Right cardiac atrium (tissue), 5 donors: Measurements from ENCODE around the gene RAMP3. TPM values are rescaled to one million over a fixed set of nuclear protein-coding genes. Genes with fewer than 3 reads are reported as not detected.
"Not testable (repeated sequence)": the region's sequence is repeated elsewhere in the genome, so short reads cannot be mapped to it uniquely, and the experiment has no call there.

Source experiments
- ATAC-seq, 2 donors: fragments of 200-7000 bp; cut with Tn5 transposase; one replicate each; pipeline versions ENCODE4 v1.8.0 to v1.9.1; 2020; ENCODE audit warnings: moderate library complexity in 2 of 2, mild to moderate bottlenecking in 1 of 2
- DNase-seq, 3 donors: peaks; one replicate each; pipeline ENCODE4 v3.0.0-alpha.2; 2020
- H3K27ac ChIP-seq: one replicate; pipeline ENCODE4 v1.5.1; 2013; ENCODE audit warnings: mild to moderate bottlenecking, low read length, control low read depth, moderate library complexity
- H3K27me3 ChIP-seq: one replicate; pipeline ENCODE4 v1.6.1; 2013; ENCODE audit not compliant: control insufficient read depth, insufficient read depth
- H3K4me1 ChIP-seq: one replicate; pipeline ENCODE4 v1.6.1; 2013; ENCODE audit warnings: low read length; ENCODE audit not compliant: control insufficient read depth, insufficient read depth
- H3K4me3 ChIP-seq: one replicate; pipeline ENCODE4 v1.5.1; 2013; ENCODE audit warnings: low read length, control low read depth
- H3K9me3 ChIP-seq: one replicate; pipeline ENCODE4 v1.6.1; 2013; ENCODE audit warnings: low read length; ENCODE audit not compliant: control insufficient read depth
- WGBS: extraction: QIAGEN DNeasy Blood & Tissue Kit; methylation state at CpG from one replicate; pipeline ENCODE4 v1.1.7; 2013; 5-methylcytosine and 5-hydroxymethylcytosine counted together
- intact Hi-C, 4 donors: fragments of 100-400 bp; cut with DNase I; formaldehyde crosslinking; loops; one replicate each; pipeline versions ENCODE4 v1.11.0 to v1.14.0; 2022 to 2023
- polyA plus RNA-seq: library from polyadenylated mRNA; stranded (reverse); fragments of 200-250 nt; gene quantifications from one replicate; pipeline ENCODE4 v1.2.3, GENCODE V29; 2013
- total RNA-seq, 4 donors: library from RNA; stranded (reverse); fragmentation: NEBNext Ultra II Directional; extraction: Animal tissue kit (Norgen Biotek cat#: 25700); gene quantifications; one replicate each; pipeline ENCODE4 v1.2.1, GENCODE V29; 2021
- donor health status: healthy with polysubstance abuse.
- donor health status: DM: no; HTN: yes; CAD: no.
- donor health status: DM: no; HTN: no; CAD: no.
- donor health status: DM: no; HTN: yes; CAD: no; lungs with severe emphysema.
- donor health status: DM: yes; HTN: yes; CAD: no.

Gene RAMP3
- total and polyA plus RNA-seq, 5 donors, result 22.2 to 58.4 (median 37.4) TPM

GRCh38 chr7:45156516-45157272 is 897 bp upstream of the RAMP3 start:
- DNase-seq (peak in 1 of 3 donors; percentile 34), ATAC-seq (no peak)
- Histone ChIP-seq H3K9me3 (no peaks in the 10 kb centered on the region), H3K4me1 (no peaks in the 10 kb centered on the region), H3K27ac (no peak overlapping the region), H3K27me3 (no peaks in the 10 kb centered on the region), H3K4me3 (peak overlapping the region; percentile 65)
- intact Hi-C loops, result loop anchor here in 3 of 4 donors (5.0 to 10.0 kb wide), 2 partner anchors 101 to 698 kb away; no protein-coding TSS in a partner anchor
- WGBS, result 85% methylated on average over 8 of the region's 8 CpGs

GRCh38 chr7:45157286-45157652 is 322 bp upstream of the RAMP3 start:
- Histone ChIP-seq H3K27ac (no peak overlapping the region), H3K9me3 (no peaks in the 10 kb centered on the region), H3K27me3 (no peaks in the 10 kb centered on the region), H3K4me1 (no peaks in the 10 kb centered on the region), H3K4me3 (peak overlapping the region; percentile 65)
- ATAC-seq (peak in 1 of 2 donors; percentile 5), DNase-seq (no peak)
- intact Hi-C loops, result loop anchor here in 3 of 4 donors (5.0 to 10.0 kb wide), 2 partner anchors 100 to 698 kb away; no protein-coding TSS in a partner anchor
- 10% methylated on average over 14 of the region's 14 CpGs for WGBS

- Histone ChIP-seq H3K4me1 (no peaks in the 10 kb centered on the region), H3K27ac (peak overlapping the region; percentile 81), H3K9me3 (no peaks in the 10 kb centered on the region), H3K27me3 (no peaks in the 10 kb centered on the region), H3K4me3 (peak overlapping the region; percentile 65)
- DNase-seq, result no peak
- 85% methylated on average over 1 of the region's 1 CpG for WGBS
- no peak for ATAC-seq
- intact Hi-C loops, result loop anchor here in 3 of 4 donors (5.0 to 10.0 kb wide), 2 partner anchors 99 to 696 kb away; no protein-coding TSS in a partner anchor
Measured at GRCh38 chr7:45158471-45158870, 880 bp downstream of the RAMP3 start.

GRCh38 chr7:45159296-45159695 is 1.7 kb downstream of the RAMP3 start:
- H3K27ac ChIP-seq, result peak overlapping the region; percentile 81
- peak overlapping the region; percentile 65 for H3K4me3 ChIP-seq
- WGBS, result 84% methylated on average over 4 of the region's 4 CpGs
- H3K4me1 ChIP-seq, result no peaks in the 10 kb centered on the region
- intact Hi-C loops, result loop anchor here in 3 of 4 donors (5.0 to 10.0 kb wide), 2 partner anchors 98 to 696 kb away; no protein-coding TSS in a partner anchor
- DNase-seq (no peak), ATAC-seq (no peak)
- H3K9me3 ChIP-seq, result no peaks in the 10 kb centered on the region
- H3K27me3 ChIP-seq, result no peaks in the 10 kb centered on the region

GRCh38 chr7:45160417-45160881 is 2.9 kb downstream of the RAMP3 start:
- no peaks in the 10 kb centered on the region for H3K9me3 ChIP-seq
- no peak overlapping the region for H3K4me3 ChIP-seq
- intact Hi-C loops, result no loop called here
- peak overlapping the region; percentile 57 for H3K27ac ChIP-seq
- no peaks in the 10 kb centered on the region for H3K4me1 ChIP-seq
- ATAC-seq (peak in 1 of 2 donors; percentile 32), DNase-seq (peak in 1 of 3 donors; percentile 36)
- H3K27me3 ChIP-seq, result no peaks in the 10 kb centered on the region
- WGBS, result 56% methylated on average over 10 of the region's 10 CpGs

GRCh38 chr7:45161138-45161537 is 3.5 kb downstream of the RAMP3 start:
- H3K4me1 ChIP-seq, result no peaks in the 10 kb centered on the region
- intact Hi-C loops, result no loop called here
- H3K9me3 ChIP-seq, result no peaks in the 10 kb centered on the region
- peak in 1 of 3 donors; percentile 29 for DNase-seq
- 70% methylated on average over 4 of the region's 4 CpGs for WGBS
- H3K27me3 ChIP-seq, result no peaks in the 10 kb centered on the region
- no peak for ATAC-seq
- peak overlapping the region; percentile 57 for H3K27ac ChIP-seq
- no peak overlapping the region for H3K4me3 ChIP-seq

- Histone ChIP-seq H3K27me3 (no peaks in the 10 kb centered on the region), H3K4me3 (no peak overlapping the region), H3K4me1 (no peaks in the 10 kb centered on the region), H3K9me3 (no peaks in the 10 kb centered on the region), H3K27ac (no peak overlapping the region)
- ATAC-seq (no peak), DNase-seq (peak in 1 of 3 donors; percentile 16)
- WGBS, result 87% methylated on average over 9 of the region's 9 CpGs
- intact Hi-C loops, result no loop called here
Measured at GRCh38 chr7:45161842-45162241, 4.3 kb downstream of the RAMP3 start.

- H3K9me3 ChIP-seq, result no peaks in the 10 kb centered on the region
- no peak for ATAC-seq
- H3K27me3 ChIP-seq, result no peaks in the 10 kb centered on the region
- 89% methylated on average over 3 of the region's 3 CpGs for WGBS
- no peaks in the 10 kb centered on the region for H3K4me1 ChIP-seq
- intact Hi-C loops, result no loop called here
- H3K27ac ChIP-seq, result no peak overlapping the region
- no peak overlapping the region for H3K4me3 ChIP-seq
- peak in 2 of 3 donors; percentile 13 to 17 for DNase-seq
Measured at GRCh38 chr7:45162311-45162845, 4.8 kb downstream of the RAMP3 start.

GRCh38 chr7:45162943-45163691 is 5.5 kb downstream of the RAMP3 start:
- H3K27ac ChIP-seq, result no peak overlapping the region
- ATAC-seq (no peak), DNase-seq (peak in 1 of 3 donors; percentile 6)
- no peaks in the 10 kb centered on the region for H3K27me3 ChIP-seq
- no peak overlapping the region for H3K4me3 ChIP-seq
- no peaks in the 10 kb centered on the region for H3K9me3 ChIP-seq
- H3K4me1 ChIP-seq, result no peaks in the 10 kb centered on the region
- intact Hi-C loops, result no loop called here
- 86% methylated on average over 2 of the region's 2 CpGs for WGBS

GRCh38 chr7:45163692-45164052 is 6.1 kb downstream of the RAMP3 start:
- ATAC-seq (no peak), DNase-seq (peak in 2 of 3 donors; percentile 22 to 31)
- H3K27ac ChIP-seq, result no peak overlapping the region
- no peaks in the 10 kb centered on the region for H3K9me3 ChIP-seq
- no peaks in the 10 kb centered on the region for H3K4me1 ChIP-seq
- H3K4me3 ChIP-seq, result no peak overlapping the region
- 88% methylated on average over 4 of the region's 4 CpGs for WGBS
- intact Hi-C loops, result no loop called here
- H3K27me3 ChIP-seq, result no peaks in the 10 kb centered on the region

- H3K27ac ChIP-seq, ATAC-seq, intact Hi-C loops, H3K9me3 ChIP-seq, H3K27me3 ChIP-seq, H3K4me1 ChIP-seq, H3K4me3 ChIP-seq: not testable (repeated sequence)
- peak in 1 of 3 donors; percentile 6 for DNase-seq
- 86% methylated on average over 3 of the region's 3 CpGs for WGBS
Measured at GRCh38 chr7:45164271-45164670, 6.7 kb downstream of the RAMP3 start.
